ENCODE data around the gene SLC26A5. TPM values are rescaled to one million over a fixed set of nuclear protein-coding genes. Genes with fewer than 3 reads are reported as not detected.

The SLC26A5 gene
- total RNA-seq, 1 experiment from 2014 or later, result not detected

DNA sequence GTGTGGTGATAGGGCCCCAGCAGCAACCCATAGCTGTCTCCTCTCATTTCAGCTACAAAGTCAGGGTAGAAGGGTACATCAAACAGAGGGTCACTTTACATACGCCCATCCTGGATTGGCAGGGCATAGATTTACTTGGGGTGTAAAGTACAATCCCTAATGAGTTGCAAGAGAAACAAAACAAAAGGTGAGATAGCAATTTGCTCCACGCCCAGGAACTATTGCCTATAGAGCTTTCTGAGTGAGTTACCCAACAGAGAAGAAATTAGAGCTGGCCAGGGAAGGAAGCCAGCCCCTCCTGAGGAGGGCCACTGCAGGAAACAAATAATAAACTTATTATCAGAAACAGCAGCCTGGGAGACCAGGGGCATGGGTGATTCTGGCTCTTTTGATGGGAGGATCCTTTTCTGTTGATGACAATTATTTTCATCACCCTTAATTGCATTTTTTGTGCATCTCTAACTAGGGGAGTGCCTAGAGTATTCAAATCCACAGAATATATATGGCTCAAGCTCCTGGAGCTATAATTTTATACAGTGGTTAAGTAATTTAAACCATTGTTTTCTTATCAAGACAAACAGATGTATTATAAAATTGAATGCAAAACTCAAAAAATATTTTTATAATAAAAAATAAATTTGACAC lies 47.4 kb downstream of the SLC26A5 start:
- intact Hi-C loops (cut with micrococcal nuclease), result no loop called here
- no TSS peak for BruUV-seq (replicated peaks)
- ChIA-PET POLR2A (no interaction called here), CTCF (interaction anchor here (0.6 kb wide), 1 partner anchor 21 kb away, joined by 3 read pairs; no protein-coding TSS in a partner anchor)
- no peak overlapping the region for H3K4me3 Mint-ChIP-seq (ENCODE audit: unreplicated experiment)
- H3K36me3 Mint-ChIP-seq (ENCODE audit: insufficient read depth, unreplicated experiment), result no peaks in the 10 kb centered on the region
- no peaks in the 10 kb centered on the region for H3K9me3 Mint-ChIP-seq (ENCODE audit: unreplicated experiment)
- DNase-seq (ENCODE audit: unreplicated experiment), result no peak
- peaks cover 32% of the 10 kb centered on the region for H3K27me3 Mint-ChIP-seq (ENCODE audit: insufficient read depth, unreplicated experiment)
- TF ChIP-seq, protein P1, sequence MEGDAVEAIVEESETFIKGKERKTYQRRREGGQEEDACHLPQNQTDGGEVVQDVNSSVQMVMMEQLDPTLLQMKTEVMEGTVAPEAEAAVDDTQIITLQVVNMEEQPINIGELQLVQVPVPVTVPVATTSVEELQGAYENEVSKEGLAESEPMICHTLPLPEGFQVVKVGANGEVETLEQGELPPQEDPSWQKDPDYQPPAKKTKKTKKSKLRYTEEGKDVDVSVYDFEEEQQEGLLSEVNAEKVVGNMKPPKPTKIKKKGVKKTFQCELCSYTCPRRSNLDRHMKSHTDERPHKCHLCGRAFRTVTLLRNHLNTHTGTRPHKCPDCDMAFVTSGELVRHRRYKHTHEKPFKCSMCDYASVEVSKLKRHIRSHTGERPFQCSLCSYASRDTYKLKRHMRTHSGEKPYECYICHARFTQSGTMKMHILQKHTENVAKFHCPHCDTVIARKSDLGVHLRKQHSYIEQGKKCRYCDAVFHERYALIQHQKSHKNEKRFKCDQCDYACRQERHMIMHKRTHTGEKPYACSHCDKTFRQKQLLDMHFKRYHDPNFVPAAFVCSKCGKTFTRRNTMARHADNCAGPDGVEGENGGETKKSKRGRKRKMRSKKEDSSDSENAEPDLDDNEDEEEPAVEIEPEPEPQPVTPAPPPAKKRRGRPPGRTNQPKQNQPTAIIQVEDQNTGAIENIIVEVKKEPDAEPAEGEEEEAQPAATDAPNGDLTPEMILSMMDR (IDR thresholded peaks at IDR 0.05; ENCODE audit: unreplicated experiment), result no peak
- H3K4me1 Mint-ChIP-seq (ENCODE audit: insufficient read depth, unreplicated experiment), result no peaks in the 10 kb centered on the region
- no peak overlapping the region for H3K27ac Mint-ChIP-seq (ENCODE audit: low read depth, unreplicated experiment)

DNA sequence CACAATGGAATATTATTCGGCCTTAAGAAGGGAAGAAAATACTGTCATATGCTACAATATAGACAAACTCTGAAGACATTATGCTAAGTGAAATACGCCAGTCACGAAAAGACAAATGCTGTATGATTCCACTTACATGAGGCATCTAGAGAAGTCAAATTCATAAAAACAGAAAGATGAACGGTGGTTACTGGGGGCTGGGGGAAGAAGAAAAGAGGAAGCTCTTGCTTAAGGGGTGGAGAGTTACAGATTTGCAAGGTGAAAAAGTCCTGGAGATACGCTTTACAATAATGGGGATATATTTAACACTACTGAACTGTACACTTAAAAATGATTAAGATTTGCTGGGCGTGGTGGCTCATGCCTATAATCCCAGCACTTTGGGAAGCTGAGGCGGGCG lies 49.5 kb downstream of the SLC26A5 start:
- TF ChIP-seq, protein P1 (IDR thresholded peaks at IDR 0.05; ENCODE audit: unreplicated experiment), result no peak
- no peaks in the 10 kb centered on the region for H3K9me3 Mint-ChIP-seq (ENCODE audit: unreplicated experiment)
- no peaks in the 10 kb centered on the region for H3K36me3 Mint-ChIP-seq (ENCODE audit: insufficient read depth, unreplicated experiment)
- no peaks in the 10 kb centered on the region for H3K4me1 Mint-ChIP-seq (ENCODE audit: insufficient read depth, unreplicated experiment)
- ChIA-PET CTCF (interaction anchor here (1.2 kb wide), 1 partner anchor 12 kb away, joined by 3 read pairs; no protein-coding TSS in a partner anchor), POLR2A (no interaction called here)
- BruUV-seq (replicated peaks), result no TSS peak
- no peak overlapping the region for H3K4me3 Mint-ChIP-seq (ENCODE audit: unreplicated experiment)
- no peak for DNase-seq (ENCODE audit: unreplicated experiment)
- no peak overlapping the region for H3K27ac Mint-ChIP-seq (ENCODE audit: low read depth, unreplicated experiment)
- intact Hi-C loops (cut with micrococcal nuclease), result no loop called here
- peaks cover 11% of the 10 kb centered on the region for H3K27me3 Mint-ChIP-seq (ENCODE audit: insufficient read depth, unreplicated experiment)

DNA sequence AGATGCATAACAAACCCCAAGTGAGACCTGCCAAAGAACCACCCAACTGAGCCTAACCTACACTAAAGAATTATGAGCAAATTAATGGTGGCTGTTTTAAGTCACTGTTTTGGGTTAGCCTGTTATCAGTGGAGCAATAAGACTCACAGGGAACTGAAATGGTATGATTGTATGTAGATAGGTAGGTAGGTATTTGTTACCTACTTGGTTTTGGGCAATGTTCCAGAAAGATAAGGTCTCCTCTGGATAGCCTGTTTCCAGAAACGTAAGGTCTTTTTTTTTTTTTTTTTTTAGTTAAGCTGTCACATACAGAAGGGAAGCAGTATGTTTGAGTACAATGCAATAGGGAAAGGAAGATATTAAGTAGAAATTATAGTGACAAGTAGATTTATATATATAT lies 50.9 kb downstream of the SLC26A5 start:
- Mint-ChIP-seq H3K4me1 (ENCODE audit: insufficient read depth, unreplicated experiment) (no peaks in the 10 kb centered on the region), H3K27ac (ENCODE audit: low read depth, unreplicated experiment) (no peak overlapping the region), H3K36me3 (ENCODE audit: insufficient read depth, unreplicated experiment) (no peaks in the 10 kb centered on the region), H3K9me3 (ENCODE audit: unreplicated experiment) (no peaks in the 10 kb centered on the region), H3K27me3 (ENCODE audit: insufficient read depth, unreplicated experiment) (peaks cover 19% of the 10 kb centered on the region), H3K4me3 (ENCODE audit: unreplicated experiment) (no peak overlapping the region)
- TF ChIP-seq, protein P1 (IDR thresholded peaks at IDR 0.05; ENCODE audit: unreplicated experiment), result no peak
- DNase-seq (ENCODE audit: unreplicated experiment), result no peak
- BruUV-seq (replicated peaks), result no TSS peak
- POLR2A ChIA-PET, result no interaction called here
- intact Hi-C loops (cut with micrococcal nuclease), result no loop called here
- CTCF ChIA-PET, result no interaction called here

DNA sequence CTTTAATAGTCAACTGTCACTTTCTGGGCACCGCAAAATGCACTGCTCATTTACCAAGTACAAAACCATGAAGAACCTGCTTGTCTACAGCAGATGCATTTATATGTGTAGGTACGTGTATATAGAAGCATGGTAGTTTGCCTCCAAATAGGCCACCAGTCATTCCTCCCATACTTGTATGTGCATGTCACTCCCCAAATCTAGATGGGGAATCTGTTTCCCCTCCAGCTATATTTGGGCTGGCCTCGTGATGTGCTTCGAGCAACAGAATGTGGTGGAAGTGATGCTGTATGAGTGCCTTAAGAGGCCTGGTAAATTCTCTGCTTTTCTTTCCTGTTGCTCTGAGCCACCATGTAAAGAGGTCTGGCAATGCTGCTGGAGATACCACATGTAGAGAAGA lies 51.4 kb downstream of the SLC26A5 start:
- no peaks in the 10 kb centered on the region for H3K36me3 Mint-ChIP-seq (ENCODE audit: insufficient read depth, unreplicated experiment)
- no peak overlapping the region for H3K4me3 Mint-ChIP-seq (ENCODE audit: unreplicated experiment)
- H3K4me1 Mint-ChIP-seq (ENCODE audit: insufficient read depth, unreplicated experiment), result no peaks in the 10 kb centered on the region
- CTCF ChIA-PET, result no interaction called here
- POLR2A ChIA-PET, result no interaction called here
- H3K27ac Mint-ChIP-seq (ENCODE audit: low read depth, unreplicated experiment), result no peak overlapping the region
- intact Hi-C loops (cut with micrococcal nuclease), result no loop called here
- no peak for DNase-seq (ENCODE audit: unreplicated experiment)
- no peaks in the 10 kb centered on the region for H3K9me3 Mint-ChIP-seq (ENCODE audit: unreplicated experiment)
- peaks cover 24% of the 10 kb centered on the region for H3K27me3 Mint-ChIP-seq (ENCODE audit: insufficient read depth, unreplicated experiment)
- TF ChIP-seq, protein P1 (IDR thresholded peaks at IDR 0.05; ENCODE audit: unreplicated experiment), result no peak
- no TSS peak for BruUV-seq (replicated peaks)
